Activated CD8-positive, alpha-beta memory T cell treated with anti-CD3 and anti-CD28 coated beads, Interleukin-2, amount 50 U/mL, for 48 hours (primary cell): ENCODE measurements around the gene PPT1.

Experiments used
- DNase-seq: peaks from one replicate; pipeline ENCODE4 v3.0.0-alpha.2; 2020

The PPT1 gene

GRCh38 chr1:40096977-40097782 is at the start of gene PPT1:
Gene PPT1, minus strand, starts transcription at chr1:40097252. Its CDS starts 14 bp downstream, at chr1:40097238.
- DNase-seq, result peak; percentile 86

DNA sequence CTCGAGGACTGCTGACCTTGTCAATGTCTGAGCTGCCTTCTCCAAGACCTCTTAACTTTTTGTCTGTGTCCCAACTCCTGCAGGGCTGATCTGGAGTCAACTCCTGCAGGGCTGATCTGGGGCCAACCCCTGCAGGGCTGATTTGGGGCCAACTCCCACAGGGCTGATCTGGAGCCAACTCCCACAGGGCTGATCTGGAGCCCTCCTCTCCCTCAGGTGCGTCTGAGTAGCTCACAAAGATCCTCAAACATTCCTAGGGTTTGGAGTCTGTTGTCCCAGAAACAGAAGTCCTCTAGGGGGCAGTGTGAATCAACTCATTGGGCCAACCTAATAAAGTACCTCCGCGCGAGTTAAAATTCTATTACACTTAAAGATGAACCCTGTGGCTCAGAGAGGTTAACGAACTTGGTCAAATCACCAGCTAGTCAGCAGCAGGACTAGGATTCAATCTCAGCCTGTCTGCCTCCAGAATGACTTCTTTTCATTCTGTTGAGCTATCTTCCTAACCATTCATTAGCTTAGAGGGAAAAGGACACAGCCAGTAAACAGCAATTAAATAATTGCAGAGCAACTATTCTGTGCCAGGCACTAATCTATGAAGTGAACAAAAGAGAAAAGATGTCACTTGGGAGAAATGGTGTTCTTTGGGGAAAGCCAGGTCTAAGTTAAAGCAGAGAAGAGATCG is 47.0 kb upstream of the PPT1 start:
- DNase-seq, result peak; percentile 59

DNA sequence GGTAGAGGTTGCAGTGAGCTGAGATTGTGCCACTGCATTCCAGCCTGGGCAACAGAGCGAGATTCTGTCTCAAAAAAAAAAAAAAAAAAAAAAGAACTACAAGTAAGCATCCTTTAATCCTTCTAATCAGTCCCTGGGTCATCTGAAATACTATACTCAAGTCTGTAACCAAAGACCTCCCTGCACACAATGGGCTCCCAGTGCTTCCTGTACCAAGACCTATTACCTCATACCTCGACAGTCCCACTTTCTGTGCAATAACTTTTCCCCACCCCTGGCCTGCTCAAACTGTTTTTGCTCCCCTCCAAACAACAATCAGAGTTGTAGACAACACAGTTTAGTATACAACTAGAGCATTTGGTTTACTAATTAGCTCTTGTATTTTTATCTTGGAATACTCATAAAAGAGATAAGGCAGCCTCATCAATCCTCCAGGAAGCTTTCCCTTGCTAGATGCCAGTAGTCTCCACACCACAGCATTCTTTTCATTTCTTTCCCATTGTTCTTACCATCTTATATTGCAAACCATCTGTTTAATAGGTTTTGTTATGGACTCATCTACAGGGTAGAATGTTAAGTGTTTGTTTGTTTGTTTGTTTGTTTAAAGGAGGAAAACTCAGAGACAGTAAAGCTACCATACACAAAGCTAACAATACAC is 45.0 kb upstream of the PPT1 start:
- no peak for DNase-seq

- no peak for DNase-seq
Measured at GRCh38 chr1:40140211-40140973, 43.3 kb upstream of the PPT1 start.

- DNase-seq, result no peak
Measured at GRCh38 chr1:40133839-40134238, 36.8 kb upstream of the PPT1 start.

- DNase-seq, result no peak
Measured at GRCh38 chr1:40133312-40133665, 36.2 kb upstream of the PPT1 start.

DNA sequence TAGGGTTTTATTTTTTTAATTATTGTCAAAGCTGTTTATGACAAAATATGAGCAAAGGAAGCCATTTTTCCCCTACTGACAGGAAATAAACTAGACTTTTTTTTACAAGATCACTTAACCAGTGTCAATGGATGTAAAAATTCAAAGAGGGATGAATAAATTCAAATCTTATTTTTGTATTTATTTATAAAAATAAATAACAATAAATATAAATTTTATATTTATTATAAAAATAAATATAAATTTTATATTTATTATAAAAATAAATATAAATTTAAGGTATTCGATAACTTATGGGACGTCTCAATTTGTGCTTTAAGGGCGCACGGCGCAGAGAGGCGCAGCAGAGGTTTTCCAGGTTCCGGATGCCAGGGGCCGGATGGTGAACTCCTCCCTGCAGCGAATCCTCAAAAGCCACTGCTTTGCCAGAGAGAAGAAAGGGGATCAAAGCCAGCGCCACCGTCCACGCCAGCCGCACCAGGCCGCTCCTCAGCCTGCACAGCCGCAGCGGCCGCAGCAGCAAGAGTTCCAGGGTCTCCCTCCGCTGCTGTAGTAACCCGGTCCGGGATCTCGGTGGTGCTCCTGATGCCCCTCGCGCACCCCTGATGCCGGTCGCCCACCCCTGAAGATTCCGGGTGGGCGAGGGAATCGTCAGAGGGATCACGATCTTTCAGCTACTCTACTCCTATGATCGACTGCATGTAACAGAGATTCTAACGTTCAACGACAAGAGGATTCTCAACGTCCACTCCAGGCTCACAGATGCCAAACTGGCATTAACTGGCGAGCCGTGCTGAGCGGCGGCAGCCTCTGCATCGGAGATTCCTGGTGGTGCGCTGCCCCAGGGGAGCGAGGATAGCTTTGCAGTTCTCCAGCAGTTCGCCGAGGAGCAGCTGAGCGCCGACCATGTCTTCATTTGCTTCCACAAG is 35.6 kb upstream of the PPT1 start:
- DNase-seq, result no peak

DNA sequence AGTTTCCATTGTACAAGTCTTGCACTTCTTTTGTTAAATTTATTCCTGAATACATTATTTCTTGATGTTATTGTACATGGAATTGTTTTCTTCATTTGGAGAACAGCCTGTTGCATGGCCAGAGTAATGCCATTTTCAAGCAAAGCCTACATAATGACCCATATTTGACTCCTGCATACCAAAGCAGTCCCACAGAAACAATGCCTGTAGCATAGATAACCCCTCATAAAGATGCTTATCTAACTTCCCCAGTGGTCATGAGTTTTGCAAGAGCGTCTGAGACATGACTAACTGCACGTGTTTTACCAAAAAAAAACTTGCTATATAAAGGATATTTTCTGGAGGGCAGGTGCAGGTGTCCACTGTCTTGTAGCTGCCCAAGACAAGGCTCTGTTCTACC is 33.8 kb upstream of the PPT1 start:
- no peak for DNase-seq

- no peak for DNase-seq
Measured at GRCh38 chr1:40122855-40123254, 25.8 kb upstream of the PPT1 start.

GRCh38 chr1:40120128-40120527 is 23.1 kb upstream of the PPT1 start:
- DNase-seq, result no peak

DNA sequence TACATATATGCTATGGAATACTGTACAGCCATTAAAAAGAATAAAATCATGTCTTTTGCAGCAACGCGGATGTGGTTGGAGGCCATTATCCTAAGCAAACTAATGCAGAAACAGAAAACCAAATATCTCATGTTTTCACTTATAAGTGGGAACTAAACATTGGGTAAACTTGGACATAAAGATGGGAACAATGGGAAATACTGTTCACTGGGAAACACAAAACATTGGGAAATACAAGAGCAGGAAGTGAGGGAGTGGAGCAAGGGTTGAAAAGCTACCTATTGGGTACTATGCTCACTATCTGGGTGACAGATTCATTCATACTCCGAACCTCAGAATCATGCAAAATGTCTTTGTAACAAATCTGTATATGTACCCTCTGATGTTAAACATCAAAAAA is 17.3 kb upstream of the PPT1 start:
- DNase-seq, result no peak

DNA sequence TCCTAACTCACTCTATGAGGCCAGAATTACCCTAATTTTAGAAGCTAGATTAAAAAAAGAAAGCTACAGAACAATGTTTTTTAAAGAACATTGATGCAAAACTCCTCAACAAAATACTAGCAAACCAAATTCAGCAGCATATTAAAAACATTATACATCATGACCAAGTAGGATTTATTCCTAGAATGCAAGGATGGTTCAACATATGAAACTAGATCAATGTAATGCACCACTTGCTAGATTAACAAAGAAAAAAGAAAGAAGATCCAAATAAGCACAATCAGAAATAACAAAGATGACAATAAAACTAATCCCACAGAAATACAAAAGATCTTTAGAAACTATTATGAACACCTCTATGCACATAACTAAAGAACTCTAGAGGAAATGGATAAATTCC is 13.3 kb upstream of the PPT1 start:
- DNase-seq, result no peak

DNA sequence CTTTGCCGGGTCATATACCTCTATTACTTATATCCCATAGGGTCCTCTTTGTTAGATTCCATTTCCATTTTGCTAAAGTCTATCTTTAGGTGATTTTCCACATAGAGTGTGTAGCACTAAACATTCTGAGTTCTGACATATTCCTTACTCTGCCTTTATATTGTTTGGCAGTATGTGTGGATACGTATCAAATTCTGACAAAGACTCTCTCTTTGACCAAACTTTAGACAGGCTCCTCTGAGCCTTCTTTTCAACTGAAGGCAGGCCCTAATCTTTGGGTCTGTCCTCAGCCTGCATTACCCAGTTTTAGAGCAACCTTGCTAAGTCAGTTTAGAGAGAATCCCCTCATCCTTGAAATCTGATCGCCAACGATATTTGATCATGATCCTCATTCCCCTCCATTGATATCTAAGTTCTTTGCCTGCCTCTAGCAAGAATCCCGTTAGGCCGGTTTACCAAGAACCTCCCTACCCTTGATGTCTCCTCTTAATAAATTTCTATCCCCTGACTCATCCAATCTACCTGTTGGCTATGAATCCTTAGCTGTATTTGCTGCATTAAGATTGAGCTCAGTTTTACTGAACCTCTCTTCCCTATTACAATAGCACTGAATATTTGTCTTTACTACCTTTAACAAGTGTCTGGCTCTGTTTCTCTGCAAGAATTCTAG is 10.4 kb upstream of the PPT1 start:
- DNase-seq, result no peak

DNA sequence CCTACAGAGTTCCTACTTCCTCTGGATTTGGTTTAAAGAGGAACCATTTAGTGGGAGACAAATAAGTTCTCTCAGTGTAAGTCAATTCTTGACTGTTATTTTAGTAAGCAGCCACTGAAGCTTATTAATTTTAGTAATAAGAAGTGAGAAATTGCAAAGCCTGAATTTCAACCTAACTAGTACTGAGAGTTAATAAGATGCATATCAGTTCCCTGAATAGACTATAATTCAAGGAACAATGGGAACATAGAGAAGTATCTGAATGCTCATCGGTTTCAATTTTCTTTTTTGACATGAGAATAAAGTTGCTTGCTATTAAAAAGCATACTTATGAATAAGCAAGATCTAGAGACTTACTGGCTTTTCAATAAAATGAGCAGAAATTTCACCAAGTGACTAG is 8.0 kb upstream of the PPT1 start:
- no peak for DNase-seq

DNA sequence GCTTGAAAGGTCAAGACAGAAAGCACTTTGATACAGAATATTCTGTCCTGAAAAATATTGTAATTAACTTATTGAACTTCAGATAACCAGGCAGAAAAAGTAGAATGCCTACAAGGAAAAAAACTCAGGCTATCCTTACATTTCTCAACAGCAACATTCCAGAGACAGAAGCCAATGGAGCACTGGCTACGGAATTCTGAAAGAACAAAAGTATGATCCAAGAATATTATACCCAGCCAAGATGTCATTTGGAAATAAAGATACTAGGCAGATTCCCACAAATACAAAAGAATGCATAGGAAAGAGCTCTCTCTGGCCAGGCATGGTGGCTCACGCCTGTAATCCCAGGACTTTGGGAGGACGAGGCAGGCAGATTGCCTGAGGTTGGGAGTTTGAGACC is 5.8 kb upstream of the PPT1 start:
- no peak for DNase-seq

DNA sequence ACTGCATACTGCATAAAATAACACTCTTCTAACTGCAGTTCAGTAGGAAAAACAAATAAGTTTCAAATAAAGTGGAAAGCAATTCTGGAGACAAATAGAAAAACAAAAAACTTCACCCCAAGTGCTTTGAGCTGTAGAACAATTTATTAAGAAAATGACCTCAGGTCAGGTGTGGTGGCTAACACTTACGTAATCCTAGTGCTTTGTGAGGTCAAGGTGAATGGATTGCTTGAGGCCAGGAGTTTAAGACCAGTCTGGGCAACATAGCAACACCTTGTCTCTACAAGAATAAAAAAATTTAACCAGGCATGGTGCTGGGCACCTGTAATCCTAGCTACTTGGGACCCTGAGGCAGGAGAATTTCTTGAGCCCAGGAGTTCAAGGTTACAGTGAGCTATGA is 5.0 kb upstream of the PPT1 start:
- no peak for DNase-seq

DNA sequence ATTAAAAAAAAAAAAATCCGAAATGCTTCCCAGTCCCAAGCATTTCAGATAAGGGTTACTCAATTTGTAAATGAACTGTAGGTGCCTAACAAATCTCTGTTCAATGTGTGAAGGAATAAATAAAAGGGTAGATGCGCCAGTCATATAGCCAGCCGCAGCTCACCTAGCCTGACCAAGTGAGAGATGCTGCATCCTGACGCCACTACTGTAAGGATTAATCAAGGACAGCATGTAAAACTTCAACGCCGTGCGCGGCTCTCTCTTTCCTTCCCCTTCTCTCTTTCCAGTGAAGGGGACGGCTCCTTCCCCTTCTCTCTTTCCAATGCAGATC is 441 bp downstream of the PPT1 start:
- no peak for DNase-seq

DNA sequence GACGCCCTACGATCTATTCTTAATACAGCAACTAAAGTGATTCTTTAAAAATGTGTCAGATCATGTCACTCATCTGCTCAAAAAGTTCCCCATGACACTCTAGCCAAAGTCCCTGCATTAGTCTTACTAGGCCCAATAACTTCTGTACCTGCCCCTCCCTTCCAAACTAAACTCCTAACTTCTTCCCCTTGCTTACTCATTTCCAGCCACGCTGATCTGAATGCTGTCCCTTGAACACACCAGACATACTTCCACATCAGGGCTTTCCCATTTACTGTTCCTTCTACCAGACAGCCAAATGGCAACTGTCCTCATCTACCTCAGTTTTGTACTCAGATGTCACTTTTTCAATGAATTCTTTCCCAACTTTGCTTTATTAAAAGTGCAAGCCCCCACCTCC is 1.2 kb downstream of the PPT1 start:
- no peak for DNase-seq

- DNase-seq, result no peak
Measured at GRCh38 chr1:40094466-40095110, 2.5 kb downstream of the PPT1 start.

GRCh38 chr1:40092706-40093639 is 4.1 kb downstream of the PPT1 start:
- no peak for DNase-seq
